ENCODE data around the gene IER3IP1.
"Not testable (repeated sequence)": the region's sequence is repeated elsewhere in the genome, so short reads cannot be mapped to it uniquely, and the experiment has no call there.

DNA sequence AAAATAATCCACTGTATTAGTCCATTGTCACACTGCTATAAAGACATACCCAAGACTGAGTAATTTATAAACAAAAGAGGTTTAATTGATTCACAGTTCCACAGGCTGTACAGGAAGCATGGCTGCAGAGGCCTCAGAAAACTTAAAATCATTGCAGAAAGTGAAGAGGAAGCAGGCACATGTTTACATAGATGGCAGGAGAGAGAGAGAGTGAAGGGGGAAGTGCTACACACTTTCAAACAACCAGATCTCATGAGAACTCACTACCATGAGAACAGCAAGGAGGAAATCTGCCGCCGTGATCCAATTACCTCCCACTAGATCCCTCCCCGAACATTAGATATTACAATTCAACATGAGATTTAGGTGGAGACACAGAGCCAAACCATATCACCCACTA, 19.8 kb upstream of the IER3IP1 start:
- TF ChIP-seq, protein P1, sequence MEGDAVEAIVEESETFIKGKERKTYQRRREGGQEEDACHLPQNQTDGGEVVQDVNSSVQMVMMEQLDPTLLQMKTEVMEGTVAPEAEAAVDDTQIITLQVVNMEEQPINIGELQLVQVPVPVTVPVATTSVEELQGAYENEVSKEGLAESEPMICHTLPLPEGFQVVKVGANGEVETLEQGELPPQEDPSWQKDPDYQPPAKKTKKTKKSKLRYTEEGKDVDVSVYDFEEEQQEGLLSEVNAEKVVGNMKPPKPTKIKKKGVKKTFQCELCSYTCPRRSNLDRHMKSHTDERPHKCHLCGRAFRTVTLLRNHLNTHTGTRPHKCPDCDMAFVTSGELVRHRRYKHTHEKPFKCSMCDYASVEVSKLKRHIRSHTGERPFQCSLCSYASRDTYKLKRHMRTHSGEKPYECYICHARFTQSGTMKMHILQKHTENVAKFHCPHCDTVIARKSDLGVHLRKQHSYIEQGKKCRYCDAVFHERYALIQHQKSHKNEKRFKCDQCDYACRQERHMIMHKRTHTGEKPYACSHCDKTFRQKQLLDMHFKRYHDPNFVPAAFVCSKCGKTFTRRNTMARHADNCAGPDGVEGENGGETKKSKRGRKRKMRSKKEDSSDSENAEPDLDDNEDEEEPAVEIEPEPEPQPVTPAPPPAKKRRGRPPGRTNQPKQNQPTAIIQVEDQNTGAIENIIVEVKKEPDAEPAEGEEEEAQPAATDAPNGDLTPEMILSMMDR (IDR thresholded peaks at IDR 0.05; ENCODE audit: low read depth, low read length, poor library complexity, severe bottlenecking) = not testable (repeated sequence)
- TF ChIP-seq EZH2phosphoT487 (IDR thresholded peaks at IDR 0.05; ENCODE audit: borderline replicate concordance, low read length) = not testable (repeated sequence)
